ENCODE data around the gene ORC2. TPM values are rescaled to one million over a fixed set of nuclear protein-coding genes. Genes with fewer than 3 reads are reported as not detected.
A peak's percentile ranks its signal among the peaks of the same experiment; 100 is the strongest.
"Not testable (repeated sequence)": the region's sequence is repeated elsewhere in the genome, so short reads cannot be mapped to it uniquely, and the experiment has no call there.

ORC2 gene
- polyA plus RNA-seq, 6 donors from 2014 or later = 4.3 to 11.8 (median 9.5) TPM

GRCh38 chr2:200964498-200964897 lies 1.0 kb upstream of the ORC2 start:
- peak overlapping the region; percentile 80 to 100 (median 99) for H3K27ac Mint-ChIP-seq
- DNase-seq (no peak), ATAC-seq (ENCODE audit: low read depth in 2 of 2) (no peak)
- no peaks in the 10 kb centered on the region for H3K27me3 Mint-ChIP-seq
- no peaks in the 10 kb centered on the region for H3K9me3 Mint-ChIP-seq
- H3K4me3 Mint-ChIP-seq = peak overlapping the region; percentile 91 to 99 (median 98)
- H3K36me3 Mint-ChIP-seq = no peaks in the 10 kb centered on the region
- H3K4me1 Mint-ChIP-seq = peaks cover 49 to 71% (median 59%) of the 10 kb centered on the region in 3 donors

- Mint-ChIP-seq H3K4me3 (peak overlapping the region; percentile 96 to 99 (median 99)), H3K27ac (peak overlapping the region; percentile 99 to 100 (median 99)), H3K4me1 (peaks cover 50 to 70% (median 64%) of the 10 kb centered on the region in 3 donors)
- H3K9me3 Mint-ChIP-seq, H3K27me3 Mint-ChIP-seq, H3K36me3 Mint-ChIP-seq, DNase-seq: not testable (repeated sequence)
- ATAC-seq (ENCODE audit: low read depth in 2 of 2) = peak; percentile 0 to 3
Observed at GRCh38 chr2:200963918-200964252, 425 bp upstream of the ORC2 start.

GRCh38 chr2:200962811-200963123 lies 693 bp downstream of the ORC2 start:
- Mint-ChIP-seq H3K27ac (peak overlapping the region; percentile 99 to 100 (median 99)), H3K36me3 (peaks cover 0 to 4% of the 10 kb centered on the region in 2 donors)
- ATAC-seq (ENCODE audit: low read depth in 2 of 2) = peak; percentile 32 to 43

GRCh38 chr2:200961674-200962073 lies 1.8 kb downstream of the ORC2 start:
- peak overlapping the region in 3 of 8 donors; percentile 49 to 98 (median 97) for H3K4me3 Mint-ChIP-seq
- H3K27ac Mint-ChIP-seq = peak overlapping the region in 1 of 6 donors; percentile 59
- no peak for DNase-seq
- no peaks in the 10 kb centered on the region for H3K9me3 Mint-ChIP-seq
- ATAC-seq (ENCODE audit: low read depth in 2 of 2) = no peak
- peaks cover 0 to 10% of the 10 kb centered on the region in 2 donors for H3K36me3 Mint-ChIP-seq
- no peaks in the 10 kb centered on the region for H3K27me3 Mint-ChIP-seq
- H3K4me1 Mint-ChIP-seq = peaks cover 41 to 63% (median 59%) of the 10 kb centered on the region in 3 donors

More at GRCh38 chr2:200962811-200963123, 693 bp downstream of the ORC2 start:
- Mint-ChIP-seq H3K4me3 (peak overlapping the region; percentile 96 to 99 (median 99)), H3K27me3 (no peaks in the 10 kb centered on the region), H3K4me1 (peaks cover 43 to 63% (median 63%) of the 10 kb centered on the region in 3 donors), H3K9me3 (no peaks in the 10 kb centered on the region)
- DNase-seq = no peak

- H3K27ac Mint-ChIP-seq = peak overlapping the region in 1 of 6 donors; percentile 15
- H3K4me1 Mint-ChIP-seq = no peaks in the 10 kb centered on the region
- ATAC-seq (ENCODE audit: low read depth in 2 of 2) = no peak
- DNase-seq = no peak
- H3K27me3 Mint-ChIP-seq = no peaks in the 10 kb centered on the region
- no peaks in the 10 kb centered on the region for H3K9me3 Mint-ChIP-seq
- H3K4me3 Mint-ChIP-seq = no peak overlapping the region
- peaks cover 0 to 5% of the 10 kb centered on the region in 2 donors for H3K36me3 Mint-ChIP-seq
Observed at GRCh38 chr2:200950378-200950777, 13.1 kb downstream of the ORC2 start.

GRCh38 chr2:200945395-200945729 lies 18.1 kb downstream of the ORC2 start:
- H3K36me3 Mint-ChIP-seq = peaks cover 15 to 17% of the 10 kb centered on the region in 2 donors
- H3K4me1 Mint-ChIP-seq = no peaks in the 10 kb centered on the region
- no peak overlapping the region for H3K4me3 Mint-ChIP-seq
- no peaks in the 10 kb centered on the region for H3K9me3 Mint-ChIP-seq
- H3K27ac Mint-ChIP-seq = peak overlapping the region in 1 of 6 donors; percentile 20
- DNase-seq (no peak), ATAC-seq (ENCODE audit: low read depth in 2 of 2) (no peak)
- H3K27me3 Mint-ChIP-seq = no peaks in the 10 kb centered on the region

GRCh38 chr2:200944467-200945394 lies 18.7 kb downstream of the ORC2 start:
- Mint-ChIP-seq H3K4me1 (no peaks in the 10 kb centered on the region), H3K4me3 (no peak overlapping the region), H3K27me3 (no peaks in the 10 kb centered on the region), H3K9me3 (no peaks in the 10 kb centered on the region), H3K36me3 (peaks cover 16 to 17% of the 10 kb centered on the region in 2 donors), H3K27ac (peak overlapping the region in 5 of 6 donors; percentile 20 to 85 (median 40))
- DNase-seq (no peak), ATAC-seq (ENCODE audit: low read depth in 2 of 2) (no peak)

- Mint-ChIP-seq H3K4me3 (no peak overlapping the region), H3K27me3 (no peaks in the 10 kb centered on the region), H3K36me3 (peaks cover 16 to 17% of the 10 kb centered on the region in 2 donors), H3K9me3 (no peaks in the 10 kb centered on the region), H3K27ac (peak overlapping the region in 4 of 6 donors; percentile 14 to 90 (median 41)), H3K4me1 (no peaks in the 10 kb centered on the region)
- DNase-seq = no peak
- no peak for ATAC-seq (ENCODE audit: low read depth in 2 of 2)
Observed at GRCh38 chr2:200943527-200944105, 19.8 kb downstream of the ORC2 start.

GRCh38 chr2:200939832-200940231 lies 23.6 kb downstream of the ORC2 start:
- Mint-ChIP-seq H3K9me3 (no peaks in the 10 kb centered on the region), H3K36me3 (peaks cover 13 to 16% of the 10 kb centered on the region in 2 donors), H3K27me3 (no peaks in the 10 kb centered on the region), H3K27ac (peak overlapping the region in 1 of 6 donors; percentile 32), H3K4me1 (no peaks in the 10 kb centered on the region), H3K4me3 (no peak overlapping the region)
- DNase-seq (no peak), ATAC-seq (ENCODE audit: low read depth in 2 of 2) (no peak)

GRCh38 chr2:200930947-200931626 lies 32.4 kb downstream of the ORC2 start:
- no peak for ATAC-seq (ENCODE audit: low read depth in 2 of 2)
- Mint-ChIP-seq H3K9me3 (no peaks in the 10 kb centered on the region), H3K27me3 (no peaks in the 10 kb centered on the region), H3K4me3 (no peak overlapping the region), H3K27ac (peak overlapping the region in 2 of 6 donors; percentile 69 to 76), H3K4me1 (peaks cover 0 to 5% (median 0%) of the 10 kb centered on the region in 3 donors), H3K36me3 (peaks cover 11 to 14% of the 10 kb centered on the region in 2 donors)
- no peak for DNase-seq

GRCh38 chr2:200929334-200930249 lies 33.9 kb downstream of the ORC2 start:
- H3K27ac Mint-ChIP-seq = peak overlapping the region in 4 of 6 donors; percentile 2 to 76 (median 32)

GRCh38 chr2:200922439-200922838 lies 41.0 kb downstream of the ORC2 start:
- peaks cover 6 to 12% of the 10 kb centered on the region in 2 donors for H3K36me3 Mint-ChIP-seq
- no peak for DNase-seq
- H3K4me1 Mint-ChIP-seq = no peaks in the 10 kb centered on the region
- H3K27ac Mint-ChIP-seq = peak overlapping the region in 3 of 6 donors; percentile 5 to 70 (median 44)
- no peaks in the 10 kb centered on the region for H3K9me3 Mint-ChIP-seq
- no peaks in the 10 kb centered on the region for H3K27me3 Mint-ChIP-seq
- no peak overlapping the region for H3K4me3 Mint-ChIP-seq
- ATAC-seq (ENCODE audit: low read depth in 2 of 2) = no peak

More at GRCh38 chr2:200929334-200930249, 33.9 kb downstream of the ORC2 start:
- ATAC-seq (ENCODE audit: low read depth in 2 of 2) = no peak
- no peak for DNase-seq
- H3K4me3 Mint-ChIP-seq = no peak overlapping the region
- H3K9me3 Mint-ChIP-seq = no peaks in the 10 kb centered on the region
- H3K36me3 Mint-ChIP-seq = peaks cover 14 to 16% of the 10 kb centered on the region in 2 donors
- H3K4me1 Mint-ChIP-seq = peaks cover 0 to 5% (median 0%) of the 10 kb centered on the region in 3 donors
- no peaks in the 10 kb centered on the region for H3K27me3 Mint-ChIP-seq

Measured in naive B cell (primary cell).